CD14-positive monocyte (primary cell): Measurements from ENCODE around the gene SPATS2L. TPM values are rescaled to one million over a fixed set of nuclear protein-coding genes. Genes with fewer than 3 reads are reported as not detected.

Source experiments
- DNase-seq, 3 donors: peaks; one replicate each; pipeline ENCODE4 v3.0.0-alpha.2; 2011 to 2022
- H2AFZ ChIP-seq: 2 replicates; pipeline ENCODE4 v1.6.0; 2012; ENCODE audit warnings: mild to moderate bottlenecking, low read depth, low read length, inconsistent platforms; ENCODE audit not compliant: insufficient read depth, poor library complexity, severe bottlenecking
- H3K27ac ChIP-seq, 2 donors: 1 replicate in 1 of 2; 2 replicates in 1 of 2; pipeline ENCODE4 v1.5.1; 2012 to 2013; ENCODE audit warnings: low read length in 2 of 2, control low read depth in 1 of 2, inconsistent platforms in 1 of 2, low read depth in 1 of 2, mild to moderate bottlenecking in 1 of 2
- H3K27me3 ChIP-seq, 2 donors: one replicate each; pipeline versions ENCODE4 v1.6.0 to v1.6.1; 2011 to 2013; ENCODE audit warnings: low read length in 2 of 2; ENCODE audit not compliant: control insufficient read depth in 2 of 2, insufficient read depth in 2 of 2
- H3K36me3 ChIP-seq, 2 donors: replicated peaks in 1 of 2; 1 replicate in 1 of 2; 2 replicates in 1 of 2; pipeline versions ENCODE4 v1.5.1 to v1.6.1; 2012 to 2013; ENCODE audit warnings: low read length in 2 of 2, control low read depth in 1 of 2, inconsistent platforms in 1 of 2, mild to moderate bottlenecking in 1 of 2; ENCODE audit not compliant: insufficient read depth in 2 of 2, control insufficient read depth in 1 of 2
- H3K4me1 ChIP-seq, 2 donors: 1 replicate in 1 of 2; 2 replicates in 1 of 2; pipeline versions ENCODE4 v1.5.1 to v1.6.1; 2012 to 2013; ENCODE audit warnings: low read length in 2 of 2, control low read depth in 1 of 2, inconsistent platforms in 1 of 2, mild to moderate bottlenecking in 1 of 2, moderate library complexity in 1 of 2; ENCODE audit not compliant: insufficient read depth in 2 of 2, control insufficient read depth in 1 of 2
- H3K4me2 ChIP-seq: replicated peaks from 2 replicates; pipeline ENCODE3; 2012; ENCODE audit warnings: low read length, moderate library complexity, mild to moderate bottlenecking; ENCODE audit not compliant: poor library complexity, severe bottlenecking; ENCODE audit errors: extremely low read depth
- H3K4me3 ChIP-seq, 3 experiments: fragments of 200-600 bp in 1 of 3; sonication (generic) in 1 of 3; replicated peaks in 1 of 3; 1 replicate in 2 of 3; 2 replicates in 1 of 3; pipeline ENCODE4 v1.5.1; 2011 to 2013; ENCODE audit warnings: low read length in 3 of 3, mild to moderate bottlenecking in 3 of 3, control low read depth in 2 of 3, low read depth in 2 of 3, inconsistent platforms in 1 of 3, moderate library complexity in 1 of 3
- H3K79me2 ChIP-seq: 2 replicates; pipeline ENCODE4 v1.6.0; 2012; ENCODE audit warnings: mild to moderate bottlenecking, control low read depth, inconsistent platforms, low read length, moderate library complexity; ENCODE audit not compliant: insufficient read depth
- H3K9ac ChIP-seq: 2 replicates; pipeline ENCODE4 v1.6.0; 2017; ENCODE audit warnings: low read length, mild to moderate bottlenecking; ENCODE audit not compliant: insufficient read depth, poor library complexity, severe bottlenecking
- H3K9me3 ChIP-seq, 2 donors: replicated peaks in 1 of 2; 1 replicate in 1 of 2; 2 replicates in 1 of 2; pipeline versions ENCODE4 v1.5.1 to v1.6.1; 2012 to 2013; ENCODE audit warnings: low read length in 2 of 2, control low read depth in 1 of 2; ENCODE audit not compliant: control insufficient read depth in 1 of 2, insufficient read depth in 1 of 2
- H4K20me1 ChIP-seq: 2 replicates; pipeline ENCODE4 v1.6.0; 2012; ENCODE audit warnings: mild to moderate bottlenecking, low read length, control low read depth, moderate library complexity; ENCODE audit not compliant: insufficient read depth
- H3K27ac Mint-ChIP-seq, 7 donors: one replicate each; pipeline ENCODE4 v1.8.0; 2020; ENCODE audit warnings: mild to moderate bottlenecking in 7 of 7, mixed read lengths in 7 of 7, moderate library complexity in 6 of 7, inconsistent platforms in 2 of 7
- H3K27me3 Mint-ChIP-seq, 3 donors: one replicate each; pipeline ENCODE4 v1.8.0; 2021 to 2022; ENCODE audit warnings: low read depth in 3 of 3, mild to moderate bottlenecking in 3 of 3, mixed read lengths in 3 of 3, moderate library complexity in 3 of 3, inconsistent platforms in 1 of 3
- H3K36me3 Mint-ChIP-seq, 2 donors: one replicate each; pipeline ENCODE4 v1.8.0; 2020; ENCODE audit warnings: mixed read lengths in 2 of 2, inconsistent platforms in 1 of 2, mild to moderate bottlenecking in 1 of 2
- H3K4me1 Mint-ChIP-seq: one replicate; pipeline ENCODE4 v1.8.0; 2020; ENCODE audit warnings: mild to moderate bottlenecking, mixed read lengths
- H3K4me3 Mint-ChIP-seq, 2 donors: one replicate each; pipeline ENCODE4 v1.8.0; 2020; ENCODE audit warnings: mild to moderate bottlenecking in 2 of 2, mixed read lengths in 2 of 2, moderate library complexity in 1 of 2
- H3K9me3 Mint-ChIP-seq, 7 donors: one replicate each; pipeline ENCODE4 v1.8.0; 2020 to 2022; ENCODE audit warnings: mixed read lengths in 7 of 7, mild to moderate bottlenecking in 6 of 7, moderate library complexity in 6 of 7, inconsistent platforms in 2 of 7
- CTCF ChIP-seq: fragments of 200-600 bp; IDR thresholded peaks from one replicate; pipeline ENCODE4 v1.8.0; 2022; ENCODE audit warnings: antibody characterized with exemption, mild to moderate bottlenecking
- WGBS: methylation state at CpG from one replicate; pipeline ENCODE4 v1.1.5; 2013; ENCODE audit warnings: missing lambda C conversion rate; ENCODE audit not compliant: insufficient coverage; 5-methylcytosine and 5-hydroxymethylcytosine counted together
- intact Hi-C, 2 donors: fragments of 100-400 bp; cut with micrococcal nuclease; formaldehyde crosslinking; loops; one replicate each; pipeline versions ENCODE4 v1.15.0 to v1.15.1; 2023
- polyA plus RNA-seq, 3 donors: library from polyadenylated mRNA; depleted of rRNA in 1 of 3; unstranded in 2 of 3; stranded (reverse) in 1 of 3; fragments of 300-500 nt in 2 of 3; fragments of >200 nt in 1 of 3; fragmentation: Illumina TruSeq in 2 of 3; gene quantifications; 1 replicate in 2 of 3; 2 replicates in 1 of 3; pipeline ENCODE4 v1.2.3, GENCODE V29; 2012 to 2021

Gene SPATS2L
- polyA plus RNA-seq, 3 donors = 2.7 to 5.2 (median 3.2) TPM

- no peaks in the 10 kb centered on the region for H4K20me1 ChIP-seq
- DNase-seq = no peak
- TF ChIP-seq CTCF = no peak
- no peak overlapping the region for H3K9ac ChIP-seq
- Mint-ChIP-seq H3K4me3 (no peak overlapping the region), H3K36me3 (peaks cover 0 to 3% of the 10 kb centered on the region in 2 donors), H3K27me3 (peaks cover 0 to 4% (median 2%) of the 10 kb centered on the region in 3 donors), H3K27ac (no peak overlapping the region), H3K9me3 (peaks cover 0 to 2% (median 1%) of the 10 kb centered on the region in 7 donors), H3K4me1 (no peaks in the 10 kb centered on the region)
- H3K79me2 ChIP-seq = no peaks in the 10 kb centered on the region
- intact Hi-C loops = no loop called here
- no peaks in the 10 kb centered on the region for H3K4me1 ChIP-seq
- no peak overlapping the region for H3K4me3 ChIP-seq
- no peaks in the 10 kb centered on the region for H3K36me3 ChIP-seq
- H3K27me3 ChIP-seq = no peaks in the 10 kb centered on the region
- no peaks in the 10 kb centered on the region for H3K9me3 ChIP-seq
- H2AFZ ChIP-seq = no peak overlapping the region
- WGBS = 100% methylated on average over 1 of the region's 3 CpGs
- H3K27ac ChIP-seq = no peak overlapping the region
- no peak overlapping the region for H3K4me2 ChIP-seq
Measured at GRCh38 chr2:200329798-200330197, 23.3 kb downstream of the SPATS2L start.

- WGBS = 90% methylated on average over 2 of the region's 5 CpGs
- no peak for DNase-seq
- Mint-ChIP-seq H3K36me3 (peaks cover 0 to 3% of the 10 kb centered on the region in 2 donors), H3K9me3 (peaks cover 0 to 5% (median 2%) of the 10 kb centered on the region in 7 donors), H3K4me3 (no peak overlapping the region), H3K27ac (no peak overlapping the region), H3K27me3 (peaks cover 0 to 2% (median 2%) of the 10 kb centered on the region in 3 donors), H3K4me1 (no peaks in the 10 kb centered on the region)
- no peak overlapping the region for H3K9ac ChIP-seq
- H3K4me3 ChIP-seq = no peak overlapping the region
- H3K79me2 ChIP-seq = no peaks in the 10 kb centered on the region
- H3K27me3 ChIP-seq = no peaks in the 10 kb centered on the region
- H4K20me1 ChIP-seq = no peaks in the 10 kb centered on the region
- no peaks in the 10 kb centered on the region for H3K36me3 ChIP-seq
- no peak for TF ChIP-seq CTCF
- no peak overlapping the region for H3K27ac ChIP-seq
- no peak overlapping the region for H3K4me2 ChIP-seq
- H2AFZ ChIP-seq = no peak overlapping the region
- H3K9me3 ChIP-seq = no peaks in the 10 kb centered on the region
- intact Hi-C loops = no loop called here
- H3K4me1 ChIP-seq = no peaks in the 10 kb centered on the region
Measured at GRCh38 chr2:200330351-200331060, 24.0 kb downstream of the SPATS2L start.
